GM21360 (cell line): Measurements from ENCODE around the gene FGF18.

Experiments
- ATAC-seq: cut with Tn5 transposase; IDR thresholded peaks from one replicate; pipeline ENCODE4 v1.9.1; 2021; ENCODE audit warnings: mild to moderate bottlenecking, moderate library complexity; ENCODE audit not compliant: unreplicated experiment

The FGF18 gene

DNA sequence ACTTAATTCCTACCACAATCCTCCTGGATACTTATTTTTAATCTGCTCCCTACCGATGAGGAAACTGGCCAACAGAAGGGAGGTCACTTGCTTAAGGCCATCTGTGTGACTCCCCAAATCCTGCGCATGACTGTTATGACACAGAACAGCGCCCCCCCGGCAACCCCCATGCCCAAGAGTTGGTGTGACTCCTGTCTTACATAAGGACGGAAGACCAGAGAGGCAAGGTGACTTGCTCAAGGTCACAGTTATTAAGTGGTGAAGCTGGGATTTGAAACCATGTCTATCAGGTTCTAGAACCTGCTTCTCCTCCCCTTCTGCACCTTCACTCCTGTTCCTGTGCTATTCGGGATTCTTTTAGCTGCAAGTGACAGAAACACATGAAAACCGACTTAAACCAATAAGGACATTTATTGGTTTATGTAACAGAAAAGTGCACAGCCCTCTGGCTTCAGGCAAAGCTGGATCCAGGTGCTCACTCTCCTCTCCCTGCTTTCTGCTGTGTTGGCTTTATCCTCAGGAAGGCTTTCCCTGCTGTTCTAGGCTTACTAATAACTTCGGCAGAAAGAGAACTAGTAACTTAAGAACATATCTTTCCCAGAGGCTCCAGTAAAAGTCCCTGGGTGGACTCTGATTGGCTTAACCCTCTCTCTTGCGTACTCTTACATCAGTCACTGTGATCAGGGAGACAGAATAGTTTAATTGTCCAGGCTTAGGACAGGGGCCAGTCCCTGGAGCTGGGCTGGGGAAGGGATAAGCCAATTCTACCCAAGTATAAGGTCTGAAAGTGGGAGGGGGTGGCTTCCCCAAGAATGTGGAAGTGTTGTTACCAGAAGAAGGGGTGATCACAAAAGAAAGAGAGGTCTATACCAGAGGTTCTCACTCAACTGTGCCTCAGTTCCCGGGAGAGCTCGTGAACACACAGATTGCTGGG is 43.7 kb downstream of the FGF18 start:
- no peak for ATAC-seq

DNA sequence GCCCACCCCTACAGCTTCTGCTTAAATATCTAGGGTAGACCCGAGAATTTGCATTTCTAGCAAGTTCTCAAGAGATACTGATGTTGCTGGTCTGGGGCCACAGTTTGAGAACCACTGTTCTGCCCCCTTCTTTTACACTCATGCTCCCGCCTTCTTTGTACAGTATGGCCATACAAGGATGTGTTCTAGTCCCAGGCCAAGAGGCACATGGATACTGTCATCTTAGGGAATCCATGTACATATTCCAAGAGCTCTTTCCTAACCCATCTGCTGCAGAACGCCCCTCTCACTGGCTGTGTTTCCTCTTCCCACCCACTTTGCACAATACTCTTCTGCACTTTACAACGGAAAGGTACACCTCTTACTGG is 44.4 kb downstream of the FGF18 start:
- no peak for ATAC-seq

DNA sequence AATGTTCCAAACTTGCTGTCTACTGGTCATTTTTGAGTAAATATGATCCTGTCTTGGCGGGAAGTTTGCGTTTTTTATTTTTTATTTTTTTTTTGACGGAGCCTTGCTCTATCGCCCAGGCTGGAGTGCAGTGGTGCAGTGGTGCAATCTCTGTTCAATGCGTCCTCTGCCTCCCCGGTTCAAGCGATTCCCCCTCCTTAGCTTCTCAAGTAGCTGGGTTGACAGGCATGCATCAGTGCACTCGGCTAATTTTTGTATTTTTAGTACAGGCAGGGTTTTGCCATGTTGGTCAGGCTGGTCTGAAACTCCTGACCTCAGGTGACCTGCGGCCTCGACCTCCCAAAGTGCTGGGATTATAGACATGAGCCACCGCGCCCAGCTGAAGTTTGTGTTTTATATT is 45.4 kb downstream of the FGF18 start:
- ATAC-seq = no peak

DNA sequence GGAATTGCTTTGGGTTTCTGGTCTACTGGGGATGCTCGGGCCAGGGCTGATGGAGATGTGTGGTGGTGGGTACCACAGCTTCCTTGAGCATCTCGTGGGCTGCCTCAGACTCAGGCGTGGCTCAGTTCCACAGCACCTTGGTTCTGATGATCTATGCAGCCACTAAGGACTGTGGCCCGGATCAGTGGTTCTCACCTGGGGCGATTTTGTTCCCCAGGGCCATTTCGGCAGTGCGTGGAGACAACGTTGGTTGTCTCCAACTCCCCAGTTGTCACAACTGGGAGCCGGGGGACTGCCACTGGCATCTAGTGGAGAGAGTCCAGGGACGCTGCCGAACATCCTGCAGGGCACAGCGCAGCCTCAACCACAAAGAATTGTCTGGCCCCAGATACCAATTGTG is 47.7 kb downstream of the FGF18 start:
- ATAC-seq = no peak

DNA sequence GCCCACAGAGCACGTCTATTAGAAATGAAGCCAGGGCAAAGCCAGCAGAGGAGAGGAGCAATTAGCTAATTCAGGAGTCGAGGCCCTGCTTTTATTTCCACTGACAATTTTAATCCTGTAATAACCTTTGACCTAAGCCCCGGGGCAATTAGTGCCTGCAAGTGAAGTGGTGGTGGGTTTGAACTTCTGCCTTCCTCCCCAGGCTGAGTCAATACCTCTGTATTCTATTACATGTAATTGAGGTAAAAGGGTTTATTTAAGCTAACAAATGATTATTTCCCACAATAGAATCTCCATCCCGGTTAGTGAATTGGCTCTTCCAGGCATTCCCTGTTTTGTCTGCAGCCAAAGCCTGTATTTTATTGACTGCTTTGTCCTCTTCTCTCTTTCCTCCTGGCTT is 49.9 kb downstream of the FGF18 start:
- ATAC-seq = no peak

DNA sequence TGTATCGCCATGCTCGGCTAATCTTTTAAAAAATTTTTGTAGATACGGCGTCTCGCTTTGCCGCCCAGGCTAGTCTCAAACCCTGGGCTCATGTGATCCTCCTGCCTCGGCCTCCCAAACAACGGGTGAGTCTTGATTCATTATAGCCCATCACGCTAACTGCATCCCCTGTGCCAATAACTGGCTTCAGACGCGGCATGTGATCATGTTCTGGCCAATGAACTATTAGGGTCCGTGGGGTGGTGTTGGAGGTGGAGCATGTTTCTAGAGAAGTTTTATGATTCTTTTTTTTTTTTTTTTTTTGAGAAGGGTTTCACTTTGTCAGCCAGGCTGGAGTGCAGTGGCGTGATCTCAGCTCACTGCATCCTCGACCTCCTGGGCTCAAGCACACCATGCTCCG is 51.0 kb downstream of the FGF18 start:
- no peak for ATAC-seq

DNA sequence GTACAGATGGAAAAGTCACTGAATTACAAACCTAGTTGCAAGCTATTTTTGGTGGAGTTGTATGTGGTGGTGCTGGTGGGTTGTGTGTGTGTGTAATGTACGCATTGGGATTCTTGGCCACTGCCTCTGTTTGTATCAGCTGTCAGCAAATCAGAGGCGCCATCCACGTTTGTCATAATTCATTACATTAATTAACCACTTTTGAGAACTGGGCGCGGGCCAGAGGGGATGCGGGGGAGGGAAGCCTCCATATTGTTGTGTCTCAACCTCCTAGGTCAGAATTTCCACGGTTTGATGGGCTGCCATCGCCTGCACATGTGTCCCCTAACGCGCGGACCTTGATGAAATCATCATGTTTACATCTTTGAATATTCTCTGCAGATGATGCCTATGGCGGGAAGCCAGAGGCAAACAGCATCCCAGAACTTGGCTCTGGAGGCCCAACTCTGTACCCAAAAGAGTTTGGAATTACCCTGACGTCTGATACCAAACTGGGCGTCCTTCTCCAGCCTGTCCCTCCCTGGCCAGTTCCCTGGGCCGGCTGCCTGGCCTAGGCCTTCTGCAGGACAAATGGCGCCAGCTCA is 54.9 kb downstream of the FGF18 start:
- no peak for ATAC-seq

DNA sequence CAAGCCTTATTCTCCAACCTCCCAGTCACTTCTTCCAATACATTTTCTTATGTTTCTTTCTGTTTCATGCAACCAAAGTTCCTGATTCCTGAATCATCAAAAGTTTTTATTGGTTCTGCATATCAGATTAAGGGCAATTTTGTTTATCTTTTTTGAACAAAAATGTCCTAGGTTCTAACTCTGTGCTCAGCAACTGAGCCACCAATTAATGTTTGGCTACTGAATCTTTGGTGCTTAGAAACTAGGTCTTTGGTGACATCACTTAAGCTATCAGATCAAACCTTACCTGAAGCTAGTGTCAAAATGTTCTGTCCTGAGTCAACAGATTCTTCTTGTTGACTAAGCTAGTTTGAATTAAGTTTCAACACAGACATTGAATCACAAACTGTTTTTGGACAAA is 56.1 kb downstream of the FGF18 start:
- no peak for ATAC-seq

DNA sequence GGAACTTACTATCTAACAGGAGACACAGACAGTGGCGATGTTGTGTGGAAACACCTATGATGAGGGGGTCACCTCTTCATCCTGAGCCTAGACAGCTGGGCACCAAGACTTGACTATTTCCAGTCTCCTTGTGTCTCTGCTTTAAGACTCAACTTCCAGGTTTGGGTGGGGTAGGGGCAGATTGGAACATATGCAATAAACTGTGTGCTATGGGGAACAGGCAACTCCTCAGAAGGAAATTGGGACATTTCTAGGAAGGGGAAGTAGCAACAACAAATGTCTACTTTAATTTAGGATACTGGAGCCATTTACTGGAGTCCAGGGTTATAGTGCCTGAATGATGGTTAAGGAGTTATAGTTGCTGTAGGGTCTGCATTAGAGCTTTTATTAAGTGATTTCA is 57.3 kb downstream of the FGF18 start:
- no peak for ATAC-seq

DNA sequence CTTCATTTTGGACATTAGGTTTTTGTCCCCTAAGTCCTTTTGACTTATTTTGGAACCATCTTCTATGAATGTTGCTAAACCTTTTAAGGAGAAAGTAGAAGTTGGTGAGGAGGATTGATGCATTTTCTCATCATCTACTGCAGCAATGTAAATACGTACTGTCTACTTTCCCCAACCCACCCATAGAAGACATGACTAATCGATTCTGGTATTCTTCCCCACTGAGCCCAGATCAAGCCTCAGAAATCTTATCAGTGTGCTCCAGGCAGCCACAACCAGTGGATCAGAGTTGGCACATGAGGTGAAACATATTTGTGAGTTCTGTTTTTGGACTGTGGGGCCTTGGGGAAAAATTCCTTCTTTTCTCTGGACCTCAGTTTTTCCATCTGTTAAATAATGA is 57.7 kb downstream of the FGF18 start:
- no peak for ATAC-seq

DNA sequence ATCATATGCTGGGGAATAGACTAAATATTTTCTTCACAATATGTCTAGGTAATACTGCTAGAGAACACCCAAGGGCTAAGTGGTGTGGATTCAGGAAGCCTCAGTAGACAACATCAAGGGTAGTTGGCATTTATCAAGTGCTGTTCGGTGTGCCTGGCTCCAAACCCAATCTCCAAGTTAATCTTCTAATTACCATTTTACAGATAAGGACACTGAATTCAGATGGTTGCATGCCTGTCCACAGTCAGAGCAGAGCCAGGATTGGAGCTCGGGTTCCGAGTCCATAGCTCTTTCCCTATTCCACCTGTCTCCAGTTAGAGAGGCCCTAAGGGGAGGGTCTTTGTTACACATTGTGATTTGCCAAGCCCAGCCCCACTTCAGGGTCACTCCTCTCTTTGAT is 58.2 kb downstream of the FGF18 start:
- ATAC-seq = no peak

DNA sequence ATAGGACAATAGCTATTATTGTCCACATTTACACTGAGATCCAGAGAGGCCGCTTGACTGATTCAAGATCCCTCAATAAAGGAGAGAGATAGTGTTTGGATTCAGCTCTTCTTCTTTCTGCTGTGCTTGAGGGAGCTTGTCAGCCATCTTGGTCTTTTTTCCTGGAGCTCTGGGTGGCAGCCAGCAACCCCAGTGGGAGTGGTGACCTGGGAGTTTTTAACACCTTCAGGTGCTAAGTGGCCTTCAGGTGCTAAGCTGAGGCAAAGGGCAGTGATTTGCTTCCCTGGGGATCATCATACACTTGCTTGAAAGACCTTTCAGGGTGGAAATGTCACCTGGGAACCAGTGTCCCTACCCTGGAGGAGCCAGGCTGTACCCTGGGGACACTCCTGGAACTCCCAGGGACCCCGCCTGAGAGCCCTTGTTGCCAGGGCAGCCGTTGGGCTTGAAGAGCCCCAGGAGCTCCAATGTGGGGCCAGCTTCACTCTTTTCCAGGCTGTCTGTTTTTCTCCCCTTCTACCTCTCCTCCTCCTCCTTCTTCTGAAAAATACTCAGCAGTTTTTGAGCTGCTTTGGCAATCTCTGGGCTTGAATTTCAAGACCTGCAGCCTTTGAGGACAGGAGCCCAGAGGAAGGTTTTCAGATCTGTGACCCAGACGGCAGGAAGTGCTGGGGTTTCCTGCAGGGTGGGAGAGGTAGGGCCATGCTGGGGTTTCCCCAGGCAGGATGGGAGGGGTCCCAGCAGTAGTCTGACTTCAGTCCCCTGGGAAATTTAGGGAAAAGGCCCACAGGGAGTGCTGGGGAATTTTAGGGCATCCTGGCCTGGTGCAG is 59.7 kb downstream of the FGF18 start:
- ATAC-seq = no peak

DNA sequence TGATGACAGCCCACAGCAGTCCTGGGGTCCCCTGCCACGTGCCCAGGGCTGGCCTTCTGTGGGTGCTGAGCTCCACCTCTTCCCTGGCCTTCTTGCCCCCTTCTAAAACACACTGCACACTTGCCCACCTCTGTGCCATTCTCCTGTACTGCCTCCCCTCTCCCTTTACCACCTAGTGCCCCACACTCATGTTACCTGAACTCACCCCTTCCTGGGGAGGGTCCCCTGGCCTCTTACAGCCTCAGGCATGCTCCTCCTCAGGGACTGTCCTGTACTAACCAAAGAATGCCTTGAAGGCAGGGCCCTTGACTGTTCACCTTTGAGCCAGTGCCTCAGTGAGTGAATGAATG is 60.3 kb downstream of the FGF18 start:
- ATAC-seq = no peak

DNA sequence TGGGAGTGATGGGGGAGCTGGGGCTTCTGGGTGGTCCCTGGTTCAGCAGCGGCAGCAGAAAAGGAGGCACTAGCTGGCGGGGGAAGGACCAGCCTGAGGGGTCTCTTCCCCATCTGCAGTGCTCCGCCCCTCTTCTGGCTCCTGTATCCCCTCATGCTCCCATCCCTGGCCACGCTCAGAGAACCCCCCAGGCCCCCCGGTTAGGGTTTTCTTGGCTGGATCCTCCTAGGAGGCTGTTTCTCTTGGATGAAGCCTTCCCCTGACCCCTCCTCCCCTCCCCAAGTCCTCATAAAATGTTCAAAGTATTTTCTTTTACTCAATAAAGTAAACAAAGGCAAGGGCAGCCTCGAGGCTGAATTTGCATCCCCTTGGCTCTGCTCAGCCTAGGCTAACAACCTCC is 60.8 kb downstream of the FGF18 start:
- no peak for ATAC-seq

DNA sequence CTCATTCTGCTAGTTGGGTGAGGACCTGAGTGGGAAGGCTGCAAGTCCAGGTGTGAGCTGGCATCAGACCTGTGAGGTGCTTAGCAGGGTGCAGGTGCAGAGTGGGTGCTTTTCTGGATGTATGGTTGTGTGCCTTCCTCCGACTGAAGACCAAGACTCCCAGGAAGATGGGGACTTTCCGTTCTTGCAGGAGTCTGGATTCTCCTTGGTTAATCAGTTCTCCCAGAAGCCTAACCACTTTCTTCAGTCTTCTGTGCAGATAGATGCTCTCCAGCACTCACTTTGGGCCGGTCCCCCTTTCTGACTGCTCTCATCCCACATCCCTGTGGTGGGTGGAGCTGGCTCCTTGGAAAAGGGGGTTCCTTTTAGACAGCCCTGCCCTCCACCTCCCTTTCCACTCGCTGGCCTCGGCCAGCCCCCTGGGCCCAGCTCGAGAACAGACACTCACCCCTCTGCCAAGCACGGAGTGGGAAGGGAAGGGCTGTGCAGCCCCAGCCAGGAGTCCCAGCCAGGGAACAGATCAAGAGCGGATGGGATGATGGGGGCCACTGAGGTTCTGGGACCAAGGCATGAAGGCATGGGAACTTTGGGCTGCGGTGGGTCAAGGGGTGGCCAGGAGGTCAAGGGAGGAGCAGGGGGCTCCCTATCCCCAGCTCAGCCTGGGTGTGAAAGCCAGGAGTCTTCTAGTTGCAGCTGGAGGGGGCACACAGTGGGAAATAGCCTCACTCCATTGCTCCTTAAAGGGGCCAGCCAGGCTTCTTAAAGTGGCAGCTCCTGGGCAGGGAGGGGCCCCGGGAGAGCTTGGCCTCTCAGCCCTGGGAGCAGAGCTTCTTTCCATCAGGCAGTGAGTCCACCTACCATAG is 62.4 kb downstream of the FGF18 start:
- ATAC-seq = no peak

DNA sequence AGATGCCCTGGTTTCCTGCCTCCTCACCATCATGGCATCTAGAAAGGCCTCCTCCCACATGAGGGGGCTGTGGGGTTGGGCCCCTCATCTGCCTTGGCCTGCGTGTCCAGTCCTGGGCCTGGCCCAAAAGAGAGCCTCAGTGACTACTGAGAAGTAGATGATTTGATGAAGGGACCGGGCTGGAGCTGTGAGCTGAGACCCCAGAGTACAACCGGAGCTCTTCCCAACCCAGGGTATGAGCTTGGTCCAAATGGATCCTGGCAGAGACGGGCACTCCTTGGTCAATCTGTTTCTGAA is 62.9 kb downstream of the FGF18 start:
- no peak for ATAC-seq

DNA sequence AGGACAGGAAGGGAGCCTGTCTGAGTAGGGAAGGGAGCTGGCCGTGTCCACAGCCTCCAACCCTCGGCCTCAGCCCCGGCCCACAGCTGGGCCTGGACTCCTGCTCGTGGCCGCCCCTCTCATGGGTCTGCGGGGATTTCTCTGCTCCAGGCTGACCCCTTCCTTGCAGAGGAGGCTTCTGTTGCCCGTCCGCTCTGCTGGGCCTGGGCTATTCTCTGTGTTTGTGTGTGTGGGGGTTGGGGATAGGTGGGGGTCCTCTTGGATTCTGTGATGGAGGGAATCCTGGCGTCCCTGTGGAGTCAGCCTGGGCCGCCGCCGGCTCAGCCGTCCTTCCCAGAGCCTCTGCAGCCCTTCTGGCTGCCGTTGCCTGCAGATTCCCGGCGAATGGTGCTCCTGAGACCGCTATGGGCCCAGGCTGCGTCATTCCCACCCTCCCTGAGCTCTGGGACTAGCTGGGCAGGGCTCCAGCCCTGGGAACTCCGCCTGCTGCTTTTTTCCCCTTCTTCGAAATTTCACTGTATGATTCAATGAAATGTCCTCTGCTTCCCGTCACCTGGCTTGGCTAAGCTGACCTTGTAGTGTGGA is 64.2 kb downstream of the FGF18 start:
- no peak for ATAC-seq

DNA sequence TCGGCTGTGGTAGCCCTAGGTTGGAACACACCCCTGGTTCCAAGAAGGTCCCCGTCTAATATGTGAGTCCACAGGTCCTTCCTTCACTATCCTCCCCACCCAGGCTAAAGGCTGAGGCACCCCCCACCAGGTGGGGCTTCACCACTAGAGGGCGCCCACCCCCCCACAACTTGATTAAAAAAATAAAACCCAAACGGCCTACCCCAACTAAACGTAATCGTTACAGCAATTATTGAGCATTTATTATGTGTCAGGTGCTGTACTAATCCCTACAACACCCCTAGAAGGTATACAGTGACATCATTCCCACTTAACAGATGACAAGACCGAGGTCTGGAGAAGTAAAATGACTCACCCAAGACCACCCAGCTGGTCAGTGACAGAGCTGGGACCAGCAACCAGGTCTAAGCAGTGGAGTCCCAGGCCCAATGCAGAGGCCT is 65.0 kb downstream of the FGF18 start:
- no peak for ATAC-seq

DNA sequence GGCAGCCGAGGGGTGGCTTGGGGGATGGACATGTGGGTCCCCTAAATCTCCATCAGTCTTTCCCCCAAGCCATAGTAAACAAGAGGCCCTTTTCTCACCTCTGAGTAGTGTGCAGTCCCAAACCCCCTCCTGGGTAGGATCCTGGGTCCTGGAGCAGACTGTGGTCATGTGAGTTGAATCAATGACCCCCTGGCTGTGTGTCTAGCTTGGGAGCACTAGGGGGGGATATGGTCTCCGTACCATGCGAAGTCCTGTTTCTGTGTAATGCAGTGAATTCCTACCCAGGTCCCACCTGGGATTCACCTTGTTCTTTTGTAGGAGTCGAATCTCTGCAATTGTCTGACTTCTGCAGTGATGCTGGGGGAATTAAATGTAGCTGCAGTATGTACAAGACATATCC is 66.2 kb downstream of the FGF18 start:
- no peak for ATAC-seq

DNA sequence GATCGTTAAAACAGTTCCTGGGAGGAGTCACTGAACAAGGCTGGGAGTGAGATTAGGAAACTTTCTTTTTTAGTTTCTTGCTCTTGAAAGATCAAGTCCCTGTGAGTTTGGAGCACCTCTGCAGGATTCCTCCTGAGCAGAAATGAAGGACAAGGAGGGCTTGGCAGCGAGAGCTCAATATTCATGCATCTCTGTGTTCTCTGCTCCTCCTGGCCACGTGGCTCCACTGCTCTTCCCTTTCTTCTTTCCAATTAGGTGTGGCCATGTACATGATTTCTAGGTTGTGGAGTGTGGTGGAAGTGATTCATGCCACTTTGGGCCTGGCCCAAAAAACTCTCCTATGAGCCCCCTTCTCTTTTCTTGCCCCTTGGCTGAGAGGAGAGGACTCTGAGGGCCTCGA is 67.2 kb downstream of the FGF18 start:
- no peak for ATAC-seq

DNA sequence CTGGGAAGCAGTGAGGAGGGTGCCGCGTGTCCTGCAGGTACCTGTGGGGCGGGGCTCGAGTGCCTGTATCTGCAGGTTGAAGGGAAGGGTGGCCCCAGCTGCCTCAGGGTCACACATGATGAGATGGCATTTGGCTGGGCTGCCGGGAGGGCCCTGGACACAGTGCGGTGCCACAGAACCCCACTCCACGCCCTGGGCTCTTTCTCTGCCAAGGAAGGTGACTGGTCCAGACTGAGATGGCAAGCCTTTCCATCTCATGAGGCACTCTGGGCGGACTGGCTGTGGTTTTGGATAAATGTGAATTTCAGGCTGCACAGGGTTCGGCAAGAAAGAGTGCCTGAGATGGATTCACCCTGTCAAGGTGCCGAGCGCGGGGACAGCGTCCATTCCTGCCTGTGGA is 69.4 kb downstream of the FGF18 start:
- ATAC-seq = no peak
